ENCODE measurements around the gene PCDH7. TPM values are rescaled to one million over a fixed set of nuclear protein-coding genes. Genes with fewer than 3 reads are reported as not detected.

The PCDH7 gene
- total RNA-seq, 2 donors from 2014 or later, result 2.6 to 3.3 TPM

DNA sequence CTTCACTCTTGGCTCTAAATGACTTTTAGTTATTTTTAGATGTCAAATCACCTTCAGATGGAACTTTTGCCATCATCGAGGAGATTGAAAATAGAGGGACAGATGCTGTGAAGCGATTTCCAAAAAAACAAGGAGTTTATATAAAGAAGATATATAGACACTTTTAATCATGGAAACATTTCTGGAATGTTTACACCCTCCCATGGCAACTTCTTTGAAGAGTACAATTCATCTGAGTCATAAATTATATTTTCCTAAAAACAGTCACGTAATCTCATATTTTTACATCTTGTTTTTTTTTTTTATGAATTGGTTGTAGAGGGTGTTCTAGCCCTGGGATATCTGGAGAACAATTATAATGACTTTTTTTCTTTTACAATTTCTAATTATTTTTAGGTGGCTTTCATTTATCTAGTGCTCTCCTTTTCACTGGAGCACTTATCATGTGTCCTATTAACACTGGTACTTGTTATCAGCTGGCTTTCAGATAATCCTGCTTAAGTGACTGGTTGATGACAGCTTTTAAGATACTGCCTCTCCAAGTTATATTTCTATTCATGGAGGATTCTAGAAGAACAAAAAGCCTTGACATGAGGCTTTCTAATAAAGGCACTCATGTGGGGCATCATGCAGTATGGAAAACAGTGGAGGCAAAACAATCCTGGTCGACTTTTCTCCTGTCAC, 24.9 kb downstream of the PCDH7 start:
- no peak for ATAC-seq
- TF ChIP-seq, protein P1, sequence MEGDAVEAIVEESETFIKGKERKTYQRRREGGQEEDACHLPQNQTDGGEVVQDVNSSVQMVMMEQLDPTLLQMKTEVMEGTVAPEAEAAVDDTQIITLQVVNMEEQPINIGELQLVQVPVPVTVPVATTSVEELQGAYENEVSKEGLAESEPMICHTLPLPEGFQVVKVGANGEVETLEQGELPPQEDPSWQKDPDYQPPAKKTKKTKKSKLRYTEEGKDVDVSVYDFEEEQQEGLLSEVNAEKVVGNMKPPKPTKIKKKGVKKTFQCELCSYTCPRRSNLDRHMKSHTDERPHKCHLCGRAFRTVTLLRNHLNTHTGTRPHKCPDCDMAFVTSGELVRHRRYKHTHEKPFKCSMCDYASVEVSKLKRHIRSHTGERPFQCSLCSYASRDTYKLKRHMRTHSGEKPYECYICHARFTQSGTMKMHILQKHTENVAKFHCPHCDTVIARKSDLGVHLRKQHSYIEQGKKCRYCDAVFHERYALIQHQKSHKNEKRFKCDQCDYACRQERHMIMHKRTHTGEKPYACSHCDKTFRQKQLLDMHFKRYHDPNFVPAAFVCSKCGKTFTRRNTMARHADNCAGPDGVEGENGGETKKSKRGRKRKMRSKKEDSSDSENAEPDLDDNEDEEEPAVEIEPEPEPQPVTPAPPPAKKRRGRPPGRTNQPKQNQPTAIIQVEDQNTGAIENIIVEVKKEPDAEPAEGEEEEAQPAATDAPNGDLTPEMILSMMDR (IDR thresholded peaks at IDR 0.05), result no peak
- TF ChIP-seq POLR2A (IDR thresholded peaks at IDR 0.05), result no peak
- no peak for DNase-seq
- Histone ChIP-seq H3K36me3 (replicated peaks in 1 of 2; ENCODE audit: insufficient read depth in 1 of 2, low read depth in 2 of 2) (no peaks in the 10 kb centered on the region), H3K4me1 (no peaks in the 10 kb centered on the region), H3K27me3 (no peaks in the 10 kb centered on the region), H3K9me3 (no peaks in the 10 kb centered on the region), H3K27ac (no peak overlapping the region), H3K4me3 (no peak overlapping the region)
- intact Hi-C loops (cut with DNase I), result no loop called here
- 55 to 61% methylated on average over 4 of the region's 4 CpGs for WGBS, 2 donors

DNA sequence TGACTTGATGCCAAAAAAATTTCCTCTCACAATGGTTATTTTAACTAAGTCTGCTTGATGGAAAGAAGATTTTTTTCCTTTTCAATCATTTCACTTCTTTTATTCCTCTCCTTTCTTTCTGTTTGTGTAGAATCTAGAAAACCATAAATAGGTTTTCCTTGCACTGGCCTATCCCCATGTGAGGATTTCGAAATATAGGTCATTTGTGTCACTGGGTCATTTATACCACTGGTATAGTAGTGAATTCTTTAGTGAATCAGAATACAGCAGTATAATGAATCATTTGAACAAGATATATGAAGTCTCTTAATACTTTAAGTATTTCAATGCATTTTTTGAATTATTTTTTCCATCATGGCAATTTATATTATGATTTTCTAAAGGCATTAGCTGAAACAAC, 26.6 kb downstream of the PCDH7 start:
- intact Hi-C loops (cut with DNase I), result no loop called here
- TF ChIP-seq, protein P1 (IDR thresholded peaks at IDR 0.05), result no peak
- no peak for TF ChIP-seq POLR2A (IDR thresholded peaks at IDR 0.05)
- H3K27me3 ChIP-seq, result no peaks in the 10 kb centered on the region

DNA sequence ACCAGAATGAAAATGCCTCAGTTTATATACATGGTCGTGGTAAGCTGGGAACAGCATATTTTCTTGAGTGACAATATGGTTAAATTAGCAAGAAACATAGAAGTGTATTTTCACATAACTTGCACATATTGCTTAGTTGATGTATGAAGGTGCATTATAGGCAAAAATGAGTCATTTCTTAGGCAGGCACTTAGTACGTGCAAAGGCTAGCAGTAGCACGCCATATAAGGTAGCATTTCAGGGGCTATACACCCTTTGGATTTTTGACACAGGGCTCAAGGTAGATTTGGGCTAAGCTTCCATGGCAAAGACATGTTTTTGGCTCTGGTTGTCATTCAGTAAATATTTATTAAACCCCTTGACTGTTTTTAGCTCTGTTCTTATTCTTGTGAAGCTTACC, 33.1 kb downstream of the PCDH7 start:
- TF ChIP-seq POLR2A (IDR thresholded peaks at IDR 0.05), result no peak
- TF ChIP-seq, protein P1 (IDR thresholded peaks at IDR 0.05), result no peak
- no peaks in the 10 kb centered on the region for H3K27me3 ChIP-seq
- no peaks in the 10 kb centered on the region for H3K9me3 ChIP-seq
- no peak overlapping the region for H3K4me3 ChIP-seq
- no peak for DNase-seq
- intact Hi-C loops (cut with DNase I), result no loop called here
- WGBS, 2 donors, result 59 to 77% methylated on average over 3 of the region's 3 CpGs
- no peak overlapping the region for H3K27ac ChIP-seq
- no peaks in the 10 kb centered on the region for H3K36me3 ChIP-seq (replicated peaks in 1 of 2; ENCODE audit: insufficient read depth in 1 of 2, low read depth in 2 of 2)
- ATAC-seq, result no peak
- no peaks in the 10 kb centered on the region for H3K4me1 ChIP-seq

More for the DNA sequence above, 26.6 kb downstream of the PCDH7 start:
- Histone ChIP-seq H3K27ac (no peak overlapping the region), H3K4me1 (no peaks in the 10 kb centered on the region), H3K9me3 (no peaks in the 10 kb centered on the region), H3K36me3 (replicated peaks in 1 of 2; ENCODE audit: insufficient read depth in 1 of 2, low read depth in 2 of 2) (no peaks in the 10 kb centered on the region), H3K4me3 (no peak overlapping the region)
- ATAC-seq, result no peak
- no peak for DNase-seq
- 17 to 63% methylated on average over 1 of the region's 1 CpG for WGBS, 2 donors

DNA sequence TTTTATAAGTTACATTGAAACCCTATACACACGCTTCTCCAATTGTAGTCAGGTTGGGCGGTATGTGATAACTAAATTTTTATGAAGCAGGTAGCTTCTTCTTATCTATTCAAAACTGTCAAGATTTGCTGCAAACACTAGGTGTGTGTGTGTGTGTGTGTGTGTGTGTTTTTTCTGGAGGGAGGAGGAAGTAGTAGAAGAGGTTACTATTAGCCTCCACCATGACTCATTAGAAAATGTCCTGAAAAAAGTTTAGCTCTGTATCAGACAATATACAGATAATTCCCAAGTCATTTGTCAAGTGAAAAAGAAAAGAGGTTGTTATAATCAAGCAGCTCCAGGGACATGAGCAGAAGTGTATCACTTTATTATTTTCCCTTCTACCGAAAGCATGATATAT, 33.9 kb downstream of the PCDH7 start:
- intact Hi-C loops (cut with DNase I), result no loop called here

More for the DNA sequence above, 33.9 kb downstream of the PCDH7 start:
- DNase-seq (no peak), ATAC-seq (no peak)
- H3K4me3 ChIP-seq, result no peak overlapping the region
- WGBS, 2 donors, result 77 to 83% methylated on average over 3 of the region's 3 CpGs
- TF ChIP-seq POLR2A (IDR thresholded peaks at IDR 0.05), result no peak
- TF ChIP-seq, protein P1 (IDR thresholded peaks at IDR 0.05), result no peak
- H3K27ac ChIP-seq, result no peak overlapping the region
- no peaks in the 10 kb centered on the region for H3K4me1 ChIP-seq
- no peaks in the 10 kb centered on the region for H3K9me3 ChIP-seq
- no peaks in the 10 kb centered on the region for H3K36me3 ChIP-seq (replicated peaks in 1 of 2; ENCODE audit: insufficient read depth in 1 of 2, low read depth in 2 of 2)
- no peaks in the 10 kb centered on the region for H3K27me3 ChIP-seq
